HG03066 (cell line): ENCODE measurements around the gene NLGN1.
"Not testable (repeated sequence)": the region's sequence is repeated elsewhere in the genome, so short reads cannot be mapped to it uniquely, and the experiment has no call there.

Experiments used
- ATAC-seq: cut with Tn5 transposase; IDR thresholded peaks from one replicate; pipeline ENCODE4 v1.9.1; 2021; ENCODE audit warnings: low read depth; ENCODE audit not compliant: unreplicated experiment

The NLGN1 gene

GRCh38 chr3:173397161-173398110 is at the start of gene NLGN1:
Gene NLGN1, plus strand, starts transcription at chr3:173397744.
- ATAC-seq: no peak

GRCh38 chr3:173351886-173352285 is 45.7 kb upstream of the NLGN1 start:
- no peak for ATAC-seq

- not testable (repeated sequence) for ATAC-seq
These were observed 44.4 kb upstream of the NLGN1 start for GRCh38 chr3:173353137-173353536.

- no peak for ATAC-seq
These were observed 43.4 kb upstream of the NLGN1 start for GRCh38 chr3:173354124-173354523.

- no peak for ATAC-seq
These were observed 25.6 kb upstream of the NLGN1 start for GRCh38 chr3:173371848-173372487.

GRCh38 chr3:173380681-173381080 is 16.9 kb upstream of the NLGN1 start:
- no peak for ATAC-seq

GRCh38 chr3:173381936-173382335 is 15.6 kb upstream of the NLGN1 start:
- ATAC-seq: not testable (repeated sequence)

GRCh38 chr3:173395073-173395411 is 2.5 kb upstream of the NLGN1 start:
- no peak for ATAC-seq

GRCh38 chr3:173395412-173396181 is 1.9 kb upstream of the NLGN1 start:
- ATAC-seq: no peak

GRCh38 chr3:173396191-173397041 is 1.1 kb upstream of the NLGN1 start:
- no peak for ATAC-seq

- no peak for ATAC-seq
These were observed 551 bp downstream of the NLGN1 start for GRCh38 chr3:173398111-173398479.

- ATAC-seq: no peak
These were observed 1.5 kb downstream of the NLGN1 start for GRCh38 chr3:173399044-173399443.

GRCh38 chr3:173401369-173401768 is 3.8 kb downstream of the NLGN1 start:
- no peak for ATAC-seq

- no peak for ATAC-seq
These were observed 5.1 kb downstream of the NLGN1 start for GRCh38 chr3:173402656-173403055.

GRCh38 chr3:173403376-173403775 is 5.8 kb downstream of the NLGN1 start:
- no peak for ATAC-seq

- ATAC-seq: no peak
These were observed 6.6 kb downstream of the NLGN1 start for GRCh38 chr3:173404156-173404555.

GRCh38 chr3:173410436-173410835 is 12.9 kb downstream of the NLGN1 start:
- no peak for ATAC-seq

GRCh38 chr3:173410849-173411248 is 13.3 kb downstream of the NLGN1 start:
- ATAC-seq: no peak

- no peak for ATAC-seq
These were observed 13.9 kb downstream of the NLGN1 start for GRCh38 chr3:173411375-173411973.

GRCh38 chr3:173416070-173416469 is 18.5 kb downstream of the NLGN1 start:
- ATAC-seq: no peak
